AG04449 (cell line): Measurements from ENCODE around the gene FGD5.

Experiments used
- CTCF ChIA-PET: fragments of 350-600 bp; formaldehyde crosslinking; extraction: SDS; loops from one replicate; lab custom pipeline; 2021; ENCODE audit warnings: antibody characterized with exemption; lab: Yijun Ruan, JAX
- POLR2A ChIA-PET: fragments of 400-600, 350-600 bp; formaldehyde crosslinking; extraction: SDS; loops from one replicate; lab custom pipeline; 2020; ENCODE audit warnings: antibody characterized with exemption, inconsistent platforms; lab: Yijun Ruan, JAX
- DNase-seq: peaks from one replicate; pipeline ENCODE4 v3.0.0-alpha.2; 2010; ENCODE audit warnings: low read depth, low spot score
- H3K4me3 ChIP-seq: 2 replicates; pipeline ENCODE4 v1.5.1; 2011; ENCODE audit warnings: low read depth, mild to moderate bottlenecking, control low read depth, low read length
- TF ChIP-seq, protein P1 (sequence below): IDR thresholded peaks from one replicate; pipeline ENCODE4 v1.5.1; 2011; ENCODE audit warnings: mild to moderate bottlenecking, moderate library complexity, low read length, control low read depth, inconsistent platforms; ENCODE audit not compliant: insufficient read depth; ENCODE audit errors: missing control alignments

FGD5 gene

GRCh38 chr3:14827776-14828175 is 9.0 kb downstream of the FGD5 start:
- no peak overlapping the region for H3K4me3 ChIP-seq
- TF ChIP-seq, protein P1, sequence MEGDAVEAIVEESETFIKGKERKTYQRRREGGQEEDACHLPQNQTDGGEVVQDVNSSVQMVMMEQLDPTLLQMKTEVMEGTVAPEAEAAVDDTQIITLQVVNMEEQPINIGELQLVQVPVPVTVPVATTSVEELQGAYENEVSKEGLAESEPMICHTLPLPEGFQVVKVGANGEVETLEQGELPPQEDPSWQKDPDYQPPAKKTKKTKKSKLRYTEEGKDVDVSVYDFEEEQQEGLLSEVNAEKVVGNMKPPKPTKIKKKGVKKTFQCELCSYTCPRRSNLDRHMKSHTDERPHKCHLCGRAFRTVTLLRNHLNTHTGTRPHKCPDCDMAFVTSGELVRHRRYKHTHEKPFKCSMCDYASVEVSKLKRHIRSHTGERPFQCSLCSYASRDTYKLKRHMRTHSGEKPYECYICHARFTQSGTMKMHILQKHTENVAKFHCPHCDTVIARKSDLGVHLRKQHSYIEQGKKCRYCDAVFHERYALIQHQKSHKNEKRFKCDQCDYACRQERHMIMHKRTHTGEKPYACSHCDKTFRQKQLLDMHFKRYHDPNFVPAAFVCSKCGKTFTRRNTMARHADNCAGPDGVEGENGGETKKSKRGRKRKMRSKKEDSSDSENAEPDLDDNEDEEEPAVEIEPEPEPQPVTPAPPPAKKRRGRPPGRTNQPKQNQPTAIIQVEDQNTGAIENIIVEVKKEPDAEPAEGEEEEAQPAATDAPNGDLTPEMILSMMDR: no peak

GRCh38 chr3:14829811-14830210 is 11.0 kb downstream of the FGD5 start:
- H3K4me3 ChIP-seq: no peak overlapping the region
- TF ChIP-seq, protein P1: no peak
- CTCF ChIA-PET: no interaction called here
- POLR2A ChIA-PET: no interaction called here
- DNase-seq: no peak

More at GRCh38 chr3:14827776-14828175, 9.0 kb downstream of the FGD5 start:
- DNase-seq: no peak
- ChIA-PET CTCF (no interaction called here), POLR2A (no interaction called here)

- POLR2A ChIA-PET: no interaction called here
- no peak for DNase-seq
- TF ChIP-seq, protein P1: no peak
- CTCF ChIA-PET: interaction anchor here (1.0 kb wide), 1 partner anchor 89 kb away, joined by 3 read pairs; no protein-coding TSS in a partner anchor
- H3K4me3 ChIP-seq: no peak overlapping the region
These were observed 13.2 kb downstream of the FGD5 start for GRCh38 chr3:14831916-14832450.

DNA sequence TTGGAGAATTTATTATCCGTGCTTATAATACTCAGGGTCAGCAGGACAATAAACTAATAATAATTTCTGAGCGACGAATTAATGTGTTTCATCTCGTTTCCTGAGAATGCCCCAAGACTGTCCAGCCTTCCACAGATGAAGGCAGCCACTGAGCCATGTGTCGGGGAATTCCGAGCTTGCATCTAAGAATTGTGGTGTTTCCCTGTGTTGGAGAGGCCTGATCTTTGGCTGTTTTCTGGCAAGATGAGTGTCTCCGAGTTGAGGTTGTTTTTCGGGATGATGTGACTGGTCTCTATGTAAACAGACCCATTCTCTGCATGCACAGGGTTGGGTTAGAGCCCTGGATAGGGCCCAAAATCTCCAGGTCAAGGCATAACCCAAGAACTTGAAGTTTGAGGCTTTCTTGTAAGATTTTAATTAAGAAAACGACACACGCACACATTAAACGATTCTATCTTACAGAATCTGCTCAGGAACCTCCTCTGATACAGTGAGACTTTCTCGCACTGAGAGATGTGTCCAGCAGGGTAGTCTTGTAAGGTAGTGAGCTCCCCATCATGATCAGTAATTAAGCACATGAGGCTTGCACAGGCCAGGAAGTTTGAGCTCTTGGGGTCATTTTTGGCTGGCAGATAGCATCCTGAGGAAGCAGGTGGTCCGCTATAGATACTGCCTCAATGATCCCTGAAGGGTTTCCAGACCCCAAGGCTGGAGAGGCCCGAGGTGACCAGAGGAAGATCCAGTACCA is 14.4 kb downstream of the FGD5 start:
- POLR2A ChIA-PET: no interaction called here
- DNase-seq: no peak
- TF ChIP-seq, protein P1: no peak
- CTCF ChIA-PET: no interaction called here
- H3K4me3 ChIP-seq: no peak overlapping the region

- POLR2A ChIA-PET: no interaction called here
- no peak overlapping the region for H3K4me3 ChIP-seq
- CTCF ChIA-PET: interaction anchor here (1.2 kb wide), 1 partner anchor 12 kb away, joined by 3 read pairs; no protein-coding TSS in a partner anchor
- DNase-seq: no peak
- TF ChIP-seq, protein P1: no peak
These were observed 15.4 kb downstream of the FGD5 start for GRCh38 chr3:14834121-14834520.

DNA sequence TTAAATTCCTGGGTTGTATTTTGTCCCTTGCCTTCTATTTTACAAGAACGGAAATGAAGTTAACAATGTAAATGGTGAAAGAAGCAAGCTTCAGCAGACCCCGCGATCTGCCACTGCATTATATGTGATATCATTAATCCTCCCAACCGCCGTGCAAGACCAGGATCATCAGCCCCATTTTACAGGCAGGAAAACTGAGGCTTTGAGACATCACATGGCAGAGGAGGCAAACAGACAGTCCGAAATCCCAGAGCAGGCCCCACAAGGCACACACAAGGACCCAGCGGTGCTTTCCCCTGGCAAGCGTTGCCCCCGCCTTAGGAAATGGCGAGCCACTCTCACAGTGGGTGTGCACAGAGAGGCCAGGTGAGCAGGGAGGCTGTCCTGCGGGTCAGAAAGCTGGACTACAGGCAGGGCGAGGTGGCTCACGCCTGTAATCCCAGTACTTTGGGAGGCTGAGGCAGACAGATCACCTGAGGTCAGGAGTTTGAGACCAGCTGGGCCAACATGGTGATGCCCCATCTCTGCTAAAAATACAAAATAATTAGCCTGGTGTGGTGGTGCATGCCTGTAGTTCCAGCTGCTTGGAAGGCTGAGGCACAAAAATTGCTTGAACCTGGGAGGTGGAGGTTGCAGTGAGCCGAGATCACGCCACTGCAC is 16.2 kb downstream of the FGD5 start:
- CTCF ChIA-PET: interaction anchor here (1.2 kb wide), 1 partner anchor 12 kb away, joined by 3 read pairs; no protein-coding TSS in a partner anchor
- POLR2A ChIA-PET: no interaction called here
- DNase-seq: no peak
- TF ChIP-seq, protein P1: no peak
- no peak overlapping the region for H3K4me3 ChIP-seq
